A673 (cell line): ENCODE results near the gene LRGUK.

Experiments used
- CTCF ChIP-seq: fragments of 300-800, 200-600 bp; sonication (generic); conservative IDR thresholded peaks from 2 replicates; pipeline ENCODE4 v1.5.1; 2017; ENCODE audit warnings: low read depth, mild to moderate bottlenecking, antibody characterized with exemption, low read length, moderate library complexity, mixed read lengths
- EZH2 ChIP-seq: fragments of 200-600 bp; sonication (generic); IDR thresholded peaks from 2 replicates; pipeline ENCODE4 v1.6.1; 2017; ENCODE audit warnings: borderline replicate concordance, low read depth, mild to moderate bottlenecking, mixed read lengths, antibody characterized with exemption, low read length; ENCODE audit not compliant: poor library complexity, severe bottlenecking

DNA sequence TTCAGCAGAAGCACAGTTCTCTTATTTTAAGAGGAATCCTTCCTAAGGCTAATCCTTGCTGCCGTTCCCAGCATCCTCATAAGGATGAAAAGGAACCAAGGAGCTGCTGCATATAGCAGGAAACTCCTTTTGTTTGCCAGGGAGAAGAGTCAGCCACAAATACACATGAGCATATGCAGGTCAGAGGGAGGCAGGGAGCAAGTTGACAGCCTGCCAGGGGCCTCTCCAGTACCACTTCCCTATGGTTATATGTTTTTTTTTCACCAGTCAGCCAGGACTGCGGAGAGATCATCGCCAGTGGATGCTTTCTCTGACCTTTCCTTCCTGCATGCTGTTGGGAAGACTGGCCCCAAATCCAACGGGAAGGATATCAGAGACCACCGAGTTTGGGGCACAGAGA is 149.8 kb downstream of the LRGUK start:
- no peak for TF ChIP-seq CTCF
- TF ChIP-seq EZH2: no peak
